Mesendoderm (in vitro differentiated cells): ENCODE results near the gene CALHM3.

ENCODE experiments used
- DNase-seq: peaks from one replicate; pipeline ENCODE4 v3.0.0; 2013
- H2AK5ac ChIP-seq: 2 replicates; pipeline ENCODE4 v1.6.1; 2013; ENCODE audit warnings: low read length, inconsistent platforms
- H2BK120ac ChIP-seq: 2 replicates; pipeline ENCODE4 v1.6.1; 2013; ENCODE audit warnings: low read depth, mild to moderate bottlenecking, low read length, moderate library complexity, mixed read lengths
- H2BK15ac ChIP-seq: replicated peaks from 2 replicates; pipeline ENCODE4 v1.6.1; 2013; ENCODE audit warnings: low read depth, mild to moderate bottlenecking, moderate library complexity
- H2BK5ac ChIP-seq: 2 replicates; pipeline ENCODE4 v1.6.1; 2013; ENCODE audit warnings: low read length, inconsistent platforms
- H3K18ac ChIP-seq: 2 replicates; pipeline ENCODE4 v1.6.1; 2013; ENCODE audit warnings: mild to moderate bottlenecking, low read length, mixed read lengths
- H3K23ac ChIP-seq: one replicate; pipeline ENCODE4 v1.6.1; 2013; ENCODE audit warnings: low read length
- H3K27ac ChIP-seq: 2 replicates; pipeline ENCODE4 v1.5.1; 2013; ENCODE audit warnings: low read depth, mild to moderate bottlenecking, inconsistent platforms, low read length, moderate library complexity
- H3K27me3 ChIP-seq: 2 replicates; pipeline ENCODE4 v1.6.1; 2013; ENCODE audit warnings: low read length, control low read depth, mild to moderate bottlenecking, inconsistent platforms; ENCODE audit not compliant: insufficient read depth, poor library complexity
- H3K36me3 ChIP-seq: 2 replicates; pipeline ENCODE4 v1.6.1; 2013; ENCODE audit warnings: low read length, inconsistent platforms; ENCODE audit not compliant: control insufficient read depth, insufficient read depth
- H3K4ac ChIP-seq: one replicate; pipeline ENCODE4 v1.6.1; 2013; ENCODE audit warnings: low read depth, mild to moderate bottlenecking, low read length, moderate library complexity
- H3K4me1 ChIP-seq: 2 replicates; pipeline ENCODE4 v1.6.1; 2013; ENCODE audit warnings: low read depth, low read length, inconsistent platforms; ENCODE audit not compliant: control insufficient read depth
- H3K4me2 ChIP-seq: 2 replicates; pipeline ENCODE4 v1.6.1; 2013; ENCODE audit warnings: low read length
- H3K4me3 ChIP-seq: 2 replicates; pipeline ENCODE4 v1.5.1; 2013; ENCODE audit warnings: mild to moderate bottlenecking, low read length
- H3K56ac ChIP-seq: one replicate; pipeline ENCODE4 v1.6.1; 2013; ENCODE audit warnings: low read length
- H3K79me1 ChIP-seq: 2 replicates; pipeline ENCODE4 v1.6.1; 2013; ENCODE audit warnings: low read length, inconsistent platforms
- H3K79me2 ChIP-seq: 2 replicates; pipeline ENCODE4 v1.6.1; 2013; ENCODE audit warnings: mild to moderate bottlenecking, low read length; ENCODE audit not compliant: control insufficient read depth, insufficient read depth
- H3K9ac ChIP-seq: 2 replicates; pipeline ENCODE4 v1.6.1; 2013; ENCODE audit warnings: low read length, inconsistent platforms
- H4K5ac ChIP-seq: one replicate; pipeline ENCODE4 v1.6.1; 2013; ENCODE audit warnings: low read length
- H4K8ac ChIP-seq: one replicate; pipeline ENCODE4 v1.6.1; 2013; ENCODE audit warnings: low read depth, mild to moderate bottlenecking, control low read depth, low read length, moderate library complexity
- WGBS: extraction: QIAGEN DNeasy Blood & Tissue Kit; methylation state at CpG from one replicate; pipeline ENCODE4 v1.1.7; 2013; ENCODE audit warnings: low lambda C conversion rate, missing lambda C conversion rate; ENCODE audit not compliant: insufficient coverage; ENCODE audit errors: extremely low coverage; 5-methylcytosine and 5-hydroxymethylcytosine counted together

Gene CALHM3

DNA sequence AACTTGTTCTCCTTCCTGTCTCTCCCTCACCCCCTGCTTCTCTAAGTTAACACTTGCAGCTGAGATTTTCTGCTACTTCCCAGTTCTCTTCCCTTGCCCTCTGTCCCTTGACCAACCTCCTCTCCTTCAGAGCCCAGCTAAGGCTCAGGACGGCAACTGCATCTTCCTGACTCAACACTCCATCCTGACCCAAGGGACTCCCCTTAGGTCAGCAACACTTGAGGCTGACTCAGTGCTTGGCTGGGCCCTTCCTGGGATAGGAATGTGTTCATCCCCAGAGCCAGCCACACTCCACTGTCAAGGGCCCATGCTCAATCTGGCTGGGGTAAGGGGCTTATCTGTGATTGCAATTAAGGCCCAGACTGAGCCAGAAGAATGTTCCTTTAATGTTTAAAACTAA lies 30.3 kb downstream of the CALHM3 start:
- no peak overlapping the region for H4K8ac ChIP-seq
- no peak overlapping the region for H3K4me3 ChIP-seq
- no peak overlapping the region for H3K4ac ChIP-seq
- no CpG with 5 or more reads among the region's 1 CpG for WGBS
- H3K36me3 ChIP-seq, result peaks cover 16% of the 10 kb centered on the region
- no peak overlapping the region for H3K23ac ChIP-seq
- no peak overlapping the region for H2AK5ac ChIP-seq
- no peak overlapping the region for H4K5ac ChIP-seq
- no peaks in the 10 kb centered on the region for H3K79me2 ChIP-seq
- H2BK5ac ChIP-seq, result no peak overlapping the region
- H2BK15ac ChIP-seq, result no peak overlapping the region
- H3K79me1 ChIP-seq, result no peaks in the 10 kb centered on the region
- H3K56ac ChIP-seq, result no peak overlapping the region
- H3K18ac ChIP-seq, result no peak overlapping the region
- no peaks in the 10 kb centered on the region for H3K27me3 ChIP-seq
- H2BK120ac ChIP-seq, result no peak overlapping the region
- peak; percentile 35 for DNase-seq
- no peak overlapping the region for H3K4me2 ChIP-seq
- peaks cover 6% of the 10 kb centered on the region for H3K4me1 ChIP-seq
- H3K9ac ChIP-seq, result no peak overlapping the region
- no peak overlapping the region for H3K27ac ChIP-seq

- peaks cover 6% of the 10 kb centered on the region for H3K4me1 ChIP-seq
- no peak overlapping the region for H3K4ac ChIP-seq
- H3K79me1 ChIP-seq, result no peaks in the 10 kb centered on the region
- WGBS, result no CpG with 5 or more reads among the region's 23 CpGs
- no peak overlapping the region for H2BK5ac ChIP-seq
- H3K23ac ChIP-seq, result no peak overlapping the region
- no peak overlapping the region for H3K56ac ChIP-seq
- H3K27me3 ChIP-seq, result no peaks in the 10 kb centered on the region
- H3K79me2 ChIP-seq, result no peaks in the 10 kb centered on the region
- no peak overlapping the region for H4K5ac ChIP-seq
- peaks cover 22% of the 10 kb centered on the region for H3K36me3 ChIP-seq
- H3K18ac ChIP-seq, result no peak overlapping the region
- no peak overlapping the region for H2AK5ac ChIP-seq
- no peak overlapping the region for H3K4me3 ChIP-seq
- H4K8ac ChIP-seq, result no peak overlapping the region
- no peak overlapping the region for H2BK15ac ChIP-seq
- H3K27ac ChIP-seq, result no peak overlapping the region
- no peak overlapping the region for H2BK120ac ChIP-seq
- no peak overlapping the region for H3K4me2 ChIP-seq
- DNase-seq, result no peak
- H3K9ac ChIP-seq, result no peak overlapping the region
These were observed 31.9 kb downstream of the CALHM3 start for GRCh38 chr10:103447187-103447586.

GRCh38 chr10:103445767-103446567 lies 33.1 kb downstream of the CALHM3 start:
- H3K56ac ChIP-seq, result no peak overlapping the region
- no CpG with 5 or more reads among the region's 12 CpGs for WGBS
- H3K27me3 ChIP-seq, result no peaks in the 10 kb centered on the region
- no peak overlapping the region for H3K4me3 ChIP-seq
- H3K4ac ChIP-seq, result no peak overlapping the region
- H2AK5ac ChIP-seq, result no peak overlapping the region
- H3K9ac ChIP-seq, result no peak overlapping the region
- no peak overlapping the region for H3K27ac ChIP-seq
- H3K79me1 ChIP-seq, result no peaks in the 10 kb centered on the region
- H2BK5ac ChIP-seq, result no peak overlapping the region
- peaks cover 2% of the 10 kb centered on the region for H3K4me1 ChIP-seq
- H3K36me3 ChIP-seq, result peaks cover 26% of the 10 kb centered on the region
- no peak overlapping the region for H2BK15ac ChIP-seq
- no peak for DNase-seq
- no peak overlapping the region for H4K8ac ChIP-seq
- no peak overlapping the region for H3K23ac ChIP-seq
- no peak overlapping the region for H4K5ac ChIP-seq
- no peak overlapping the region for H3K18ac ChIP-seq
- no peak overlapping the region for H2BK120ac ChIP-seq
- no peak overlapping the region for H3K4me2 ChIP-seq
- H3K79me2 ChIP-seq, result no peaks in the 10 kb centered on the region

- peaks cover 29% of the 10 kb centered on the region for H3K36me3 ChIP-seq
- H3K4me1 ChIP-seq, result no peaks in the 10 kb centered on the region
- H2BK5ac ChIP-seq, result no peak overlapping the region
- no peak overlapping the region for H3K4me2 ChIP-seq
- DNase-seq, result no peak
- H3K4me3 ChIP-seq, result no peak overlapping the region
- H4K5ac ChIP-seq, result no peak overlapping the region
- no peak overlapping the region for H2BK120ac ChIP-seq
- H2AK5ac ChIP-seq, result no peak overlapping the region
- WGBS, result no CpG with 5 or more reads among the region's 9 CpGs
- no peak overlapping the region for H3K18ac ChIP-seq
- H3K4ac ChIP-seq, result no peak overlapping the region
- H3K79me1 ChIP-seq, result no peaks in the 10 kb centered on the region
- no peaks in the 10 kb centered on the region for H3K79me2 ChIP-seq
- H3K27me3 ChIP-seq, result no peaks in the 10 kb centered on the region
- no peak overlapping the region for H4K8ac ChIP-seq
- H3K23ac ChIP-seq, result no peak overlapping the region
- no peak overlapping the region for H3K56ac ChIP-seq
- no peak overlapping the region for H2BK15ac ChIP-seq
- no peak overlapping the region for H3K9ac ChIP-seq
- no peak overlapping the region for H3K27ac ChIP-seq
These were observed 33.7 kb downstream of the CALHM3 start for GRCh38 chr10:103445366-103445765.

DNA sequence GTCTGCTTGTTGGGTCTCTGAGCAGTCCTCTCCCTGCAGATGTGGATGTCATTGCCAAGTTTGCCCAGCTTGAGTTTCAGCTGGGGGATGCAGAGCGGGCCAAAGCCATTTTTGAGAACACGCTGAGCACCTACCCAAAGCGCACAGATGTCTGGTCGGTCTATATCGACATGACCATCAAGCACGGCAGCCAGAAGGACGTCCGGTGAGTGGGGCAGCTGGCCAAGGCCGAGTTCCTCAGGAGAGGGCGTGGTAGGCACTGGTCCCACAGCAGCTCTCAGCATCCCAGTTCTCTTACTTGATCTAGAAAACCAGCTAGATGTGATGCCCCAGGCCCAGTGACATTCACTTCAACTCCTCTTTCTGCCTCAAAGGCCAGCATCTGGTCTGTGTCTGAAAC lies 34.6 kb downstream of the CALHM3 start:
- no peak overlapping the region for H2BK15ac ChIP-seq
- no peaks in the 10 kb centered on the region for H3K79me1 ChIP-seq
- H3K79me2 ChIP-seq, result no peaks in the 10 kb centered on the region
- H3K4ac ChIP-seq, result no peak overlapping the region
- H3K4me1 ChIP-seq, result no peaks in the 10 kb centered on the region
- no peak overlapping the region for H4K5ac ChIP-seq
- H3K23ac ChIP-seq, result no peak overlapping the region
- H3K18ac ChIP-seq, result no peak overlapping the region
- no peak overlapping the region for H3K4me3 ChIP-seq
- peaks cover 34% of the 10 kb centered on the region for H3K36me3 ChIP-seq
- no peak overlapping the region for H3K4me2 ChIP-seq
- no peak for DNase-seq
- no peaks in the 10 kb centered on the region for H3K27me3 ChIP-seq
- H3K9ac ChIP-seq, result no peak overlapping the region
- no peak overlapping the region for H4K8ac ChIP-seq
- no peak overlapping the region for H2AK5ac ChIP-seq
- no CpG with 5 or more reads among the region's 10 CpGs for WGBS
- H3K56ac ChIP-seq, result no peak overlapping the region
- H3K27ac ChIP-seq, result no peak overlapping the region
- no peak overlapping the region for H2BK120ac ChIP-seq
- H2BK5ac ChIP-seq, result no peak overlapping the region
